OCI-LY1 (cell line): ENCODE measurements around the gene ACTR10.

ENCODE experiments used
- H2AFZ ChIP-seq: fragments of 200-600 bp; sonication (generic), shearing (Covaris generic); 2 replicates; pipeline ENCODE4 v1.6.0; 2014; ENCODE audit warnings: antibody characterized with exemption, mild to moderate bottlenecking, low read length
- H3F3A ChIP-seq: fragments of 200-600 bp; sonication (generic), shearing (Covaris generic); 2 replicates; pipeline ENCODE4 v1.6.0; 2014; ENCODE audit warnings: mild to moderate bottlenecking, antibody characterized with exemption, low read length, moderate library complexity; ENCODE audit not compliant: insufficient read depth
- H3K27ac ChIP-seq: fragments of 200-600 bp; sonication (generic); 2 replicates; pipeline ENCODE4 v1.5.1; 2014; ENCODE audit warnings: low read length, mixed run types, mild to moderate bottlenecking, low read depth; ENCODE audit not compliant: poor library complexity, severe bottlenecking
- H3K27me3 ChIP-seq: fragments of 200-600 bp; sonication (generic); 2 replicates; pipeline ENCODE4 v1.6.0; 2014; ENCODE audit warnings: antibody characterized with exemption, mild to moderate bottlenecking, low read length, moderate library complexity; ENCODE audit not compliant: insufficient read depth
- H3K36me3 ChIP-seq: fragments of 200-600 bp; sonication (generic); 2 replicates; pipeline ENCODE4 v1.6.1; 2014; ENCODE audit warnings: mild to moderate bottlenecking, antibody characterized with exemption, low read length, moderate library complexity, mixed read lengths; ENCODE audit not compliant: insufficient read depth
- H3K4me1 ChIP-seq: fragments of 200-600 bp; sonication (generic); 2 replicates; pipeline ENCODE4 v1.5.1; 2014; ENCODE audit warnings: mild to moderate bottlenecking, low read length, moderate library complexity; ENCODE audit not compliant: insufficient read depth, severe bottlenecking
- H3K4me2 ChIP-seq: fragments of 200-600 bp; sonication (generic), shearing (Covaris generic); 2 replicates; pipeline ENCODE4 v1.6.1; 2014; ENCODE audit warnings: low read length
- H3K4me3 ChIP-seq: fragments of 200-600 bp; sonication (generic); 2 replicates; pipeline ENCODE4 v1.5.1; 2014; ENCODE audit warnings: low read length, low read depth, mild to moderate bottlenecking, mixed read lengths; ENCODE audit not compliant: poor library complexity, severe bottlenecking
- H3K79me2 ChIP-seq: fragments of 200-600 bp; shearing (Covaris generic); 2 replicates; pipeline ENCODE4 v1.6.1; 2016; ENCODE audit warnings: mixed run types, low read length, mixed read lengths; ENCODE audit not compliant: insufficient read depth
- H3K9ac ChIP-seq: fragments of 200-600 bp; sonication (generic), shearing (Covaris generic); 2 replicates; pipeline ENCODE4 v1.6.1; 2014; ENCODE audit warnings: mild to moderate bottlenecking, low read length, mixed read lengths
- H3K9me2 ChIP-seq: fragments of 200-600 bp; sonication (generic), shearing (Covaris generic); 2 replicates; pipeline ENCODE4 v1.6.1; 2014; ENCODE audit warnings: low read depth, mild to moderate bottlenecking, low read length, mixed read lengths
- H3K9me3 ChIP-seq: fragments of 200-600 bp; shearing (Covaris generic); 2 replicates; pipeline ENCODE4 v1.6.1; 2014; ENCODE audit warnings: low read length, mixed read lengths
- H4K20me1 ChIP-seq: fragments of 200-600 bp; sonication (generic), shearing (Covaris generic); 2 replicates; pipeline ENCODE4 v1.6.0; 2016; ENCODE audit warnings: mild to moderate bottlenecking, low read length; ENCODE audit not compliant: insufficient read depth
- EZH2 ChIP-seq: fragments of 200-600 bp; sonication (generic), shearing (Covaris generic); IDR thresholded peaks from 2 replicates; pipeline ENCODE4 v1.8.0; 2017; ENCODE audit warnings: borderline replicate concordance, mixed run types, mild to moderate bottlenecking, antibody characterized with exemption, low read length, moderate library complexity, mixed read lengths
- TF ChIP-seq, protein P1 (sequence below): fragments of 200-600 bp; sonication (generic), shearing (Covaris generic); IDR thresholded peaks from 2 replicates; pipeline ENCODE4 v1.5.1; 2017; ENCODE audit warnings: mild to moderate bottlenecking, antibody characterized with exemption, low read length, moderate library complexity, mixed read lengths

Gene ACTR10

DNA sequence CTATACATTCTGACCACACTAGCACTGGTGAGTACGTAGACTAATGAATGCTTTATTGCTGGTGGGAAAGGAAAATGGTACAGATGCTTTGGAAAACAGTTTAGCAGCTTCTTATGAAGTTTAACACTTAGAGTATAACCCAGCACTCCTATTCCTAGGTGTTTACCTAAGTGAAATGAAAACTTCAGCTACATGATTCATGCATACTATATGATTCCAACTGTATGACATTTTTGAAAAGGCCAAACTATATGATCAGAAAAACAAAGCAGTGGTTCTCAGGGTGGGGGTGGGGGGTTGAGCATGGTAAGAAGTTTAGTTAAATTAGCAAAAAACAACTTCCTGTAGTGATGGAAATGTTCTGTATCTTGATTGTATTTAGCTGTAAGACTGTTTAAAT lies 76.3 kb downstream of the ACTR10 start:
- H4K20me1 ChIP-seq: no peaks in the 10 kb centered on the region; the same call in 1 of the 2 replicates
- no peak for TF ChIP-seq EZH2
- TF ChIP-seq, protein P1, sequence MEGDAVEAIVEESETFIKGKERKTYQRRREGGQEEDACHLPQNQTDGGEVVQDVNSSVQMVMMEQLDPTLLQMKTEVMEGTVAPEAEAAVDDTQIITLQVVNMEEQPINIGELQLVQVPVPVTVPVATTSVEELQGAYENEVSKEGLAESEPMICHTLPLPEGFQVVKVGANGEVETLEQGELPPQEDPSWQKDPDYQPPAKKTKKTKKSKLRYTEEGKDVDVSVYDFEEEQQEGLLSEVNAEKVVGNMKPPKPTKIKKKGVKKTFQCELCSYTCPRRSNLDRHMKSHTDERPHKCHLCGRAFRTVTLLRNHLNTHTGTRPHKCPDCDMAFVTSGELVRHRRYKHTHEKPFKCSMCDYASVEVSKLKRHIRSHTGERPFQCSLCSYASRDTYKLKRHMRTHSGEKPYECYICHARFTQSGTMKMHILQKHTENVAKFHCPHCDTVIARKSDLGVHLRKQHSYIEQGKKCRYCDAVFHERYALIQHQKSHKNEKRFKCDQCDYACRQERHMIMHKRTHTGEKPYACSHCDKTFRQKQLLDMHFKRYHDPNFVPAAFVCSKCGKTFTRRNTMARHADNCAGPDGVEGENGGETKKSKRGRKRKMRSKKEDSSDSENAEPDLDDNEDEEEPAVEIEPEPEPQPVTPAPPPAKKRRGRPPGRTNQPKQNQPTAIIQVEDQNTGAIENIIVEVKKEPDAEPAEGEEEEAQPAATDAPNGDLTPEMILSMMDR: no peak
- peaks cover 83% of the 10 kb centered on the region for H3K36me3 ChIP-seq
- no peak overlapping the region for H3K9ac ChIP-seq
- no peaks in the 10 kb centered on the region for H3K9me2 ChIP-seq
- no peaks in the 10 kb centered on the region for H3K27me3 ChIP-seq
- no peak overlapping the region for H3K4me2 ChIP-seq
- no peaks in the 10 kb centered on the region for H3F3A ChIP-seq
- H3K9me3 ChIP-seq: no peaks in the 10 kb centered on the region
- H3K79me2 ChIP-seq: peaks cover 36% of the 10 kb centered on the region
- peak overlapping the region; percentile 23 for H3K27ac ChIP-seq
- H3K4me1 ChIP-seq: peaks cover 9% of the 10 kb centered on the region
- H3K4me3 ChIP-seq: no peak overlapping the region
- H2AFZ ChIP-seq: no peak overlapping the region

DNA sequence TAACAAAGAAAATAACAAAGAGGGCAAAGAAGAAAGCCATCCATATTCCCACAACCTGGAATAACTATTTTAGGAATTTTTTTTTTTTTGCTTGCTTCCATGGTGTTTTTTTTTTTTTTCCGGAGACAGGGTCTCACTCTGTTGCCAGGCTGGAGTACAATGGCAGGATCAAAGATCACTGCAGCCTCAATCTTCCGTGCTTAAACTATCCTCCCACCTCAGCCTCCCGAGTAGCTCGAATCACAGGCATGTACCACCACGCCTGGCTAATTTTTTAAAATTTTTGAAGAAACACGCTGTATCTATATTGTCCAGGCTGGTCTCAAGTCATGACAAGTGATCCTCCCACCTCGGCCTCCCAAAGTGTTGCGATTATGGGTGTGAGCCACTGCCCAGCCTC lies 78.2 kb downstream of the ACTR10 start:
- no peaks in the 10 kb centered on the region for H3K27me3 ChIP-seq
- H3K36me3 ChIP-seq: peaks cover 80% of the 10 kb centered on the region
- no peak overlapping the region for H3K4me2 ChIP-seq
- H3K4me3 ChIP-seq: no peak overlapping the region
- H3K79me2 ChIP-seq: peaks cover 38% of the 10 kb centered on the region
- no peaks in the 10 kb centered on the region for H3F3A ChIP-seq
- no peak for TF ChIP-seq EZH2
- TF ChIP-seq, protein P1: no peak
- no peak overlapping the region for H3K9ac ChIP-seq
- no peak overlapping the region for H2AFZ ChIP-seq
- peaks cover 21% of the 10 kb centered on the region for H3K4me1 ChIP-seq
- H3K27ac ChIP-seq: no peak overlapping the region
- no peaks in the 10 kb centered on the region; the same call in 1 of the 2 replicates for H4K20me1 ChIP-seq
- H3K9me3 ChIP-seq: no peaks in the 10 kb centered on the region
- no peaks in the 10 kb centered on the region for H3K9me2 ChIP-seq

DNA sequence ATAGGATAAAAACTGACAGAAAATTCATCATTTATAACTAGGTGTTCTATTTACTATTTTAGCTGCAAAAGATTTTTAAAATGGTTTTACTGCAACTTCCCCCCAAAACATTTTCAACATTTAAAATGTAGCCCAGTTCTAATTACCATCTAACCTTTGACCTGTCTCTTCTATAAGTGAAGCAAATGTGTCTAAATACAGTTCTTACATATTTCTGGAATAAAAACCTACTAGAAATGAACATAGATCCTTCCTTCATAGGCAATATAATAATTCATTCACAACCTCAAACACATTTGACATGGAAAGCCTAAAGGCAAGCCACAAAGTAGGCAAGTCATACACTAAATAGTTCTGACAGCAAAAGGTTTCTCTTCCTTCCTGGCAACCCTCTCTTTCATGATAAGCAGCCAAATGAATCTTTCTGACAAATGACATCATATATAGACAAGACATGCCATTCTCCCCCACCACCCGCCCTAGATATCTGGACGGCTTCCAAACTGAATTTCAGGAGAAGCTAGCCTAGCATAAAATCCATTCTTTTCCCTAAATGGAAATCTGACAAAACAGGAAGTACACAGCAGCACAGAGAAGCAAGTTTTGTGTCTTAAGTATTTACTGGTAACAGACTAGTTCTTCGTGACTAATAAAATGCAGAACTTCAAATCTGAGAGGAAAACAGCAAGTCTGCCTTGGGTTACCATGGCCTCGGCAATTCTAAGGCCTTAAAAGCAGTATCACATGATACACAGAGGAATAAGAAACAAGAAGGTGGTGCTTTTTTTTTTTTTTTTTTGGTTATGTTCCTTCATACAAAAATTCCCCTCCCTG lies 81.2 kb downstream of the ACTR10 start:
- Histone ChIP-seq H3K9ac (no peak overlapping the region), H3K79me2 (peaks cover 39% of the 10 kb centered on the region), H2AFZ (no peak overlapping the region), H3K27ac (peak overlapping the region; percentile 44), H3K4me2 (no peak overlapping the region), H4K20me1 (no peaks in the 10 kb centered on the region; the same call in 1 of the 2 replicates), H3K9me3 (no peaks in the 10 kb centered on the region), H3K4me3 (no peak overlapping the region), H3K4me1 (peaks cover 21% of the 10 kb centered on the region), H3F3A (no peaks in the 10 kb centered on the region), H3K27me3 (no peaks in the 10 kb centered on the region), H3K9me2 (no peaks in the 10 kb centered on the region), H3K36me3 (peaks cover 86% of the 10 kb centered on the region)
- TF ChIP-seq, protein P1: no peak
- no peak for TF ChIP-seq EZH2
